Naive thymus-derived CD4-positive, alpha-beta T cell (primary cell): Measurements from ENCODE around the gene SUPT4H1. TPM values are rescaled to one million over a fixed set of nuclear protein-coding genes. Genes with fewer than 3 reads are reported as not detected.

ENCODE experiments used
- ATAC-seq: fragments of 150-1000 bp; cut with Tn5 transposase; 2 replicates; pipeline ENCODE4 v1.10.0; 2021; ENCODE audit warnings: mild to moderate bottlenecking, moderate library complexity
- CTCF ChIA-PET: fragments of 350-600 bp; sonication (Branson Sonifier 250); formaldehyde crosslinking; loops from one replicate; lab custom pipeline; 2021; ENCODE audit warnings: antibody characterized with exemption; lab: Charles Lee
- POLR2A ChIA-PET: fragments of 350-600 bp; sonication (Branson Sonifier 250); formaldehyde crosslinking; loops from one replicate; lab custom pipeline; 2021; ENCODE audit warnings: antibody characterized with exemption, inconsistent platforms; lab: Charles Lee
- DNase-seq, 9 donors: peaks; one replicate each; pipeline versions ENCODE4 v3.0.0 to v3.0.0-alpha.2; 2020 to 2022; ENCODE audit warnings: mixed read lengths in 1 of 9
- H3K27ac ChIP-seq: one replicate; pipeline ENCODE4 v1.7.0; 2013; ENCODE audit warnings: mild to moderate bottlenecking, low read depth, low read length, moderate library complexity
- H3K27me3 ChIP-seq, 2 donors: one replicate each; pipeline ENCODE4 v1.7.0; 2013; ENCODE audit warnings: low read length in 2 of 2, mild to moderate bottlenecking in 2 of 2, moderate library complexity in 2 of 2; ENCODE audit not compliant: control insufficient read depth in 2 of 2, insufficient read depth in 2 of 2
- H3K36me3 ChIP-seq, 3 experiments: 1 replicate in 2 of 3; 2 replicates in 1 of 3; pipeline ENCODE4 v1.7.0; 2013; ENCODE audit warnings: low read length in 3 of 3, mild to moderate bottlenecking in 3 of 3, moderate library complexity in 1 of 3; ENCODE audit not compliant: insufficient read depth in 3 of 3, control insufficient read depth in 2 of 3
- H3K4me1 ChIP-seq, 2 donors: one replicate each; pipeline ENCODE4 v1.7.0; 2013; ENCODE audit warnings: low read length in 2 of 2, mild to moderate bottlenecking in 2 of 2, moderate library complexity in 1 of 2; ENCODE audit not compliant: control insufficient read depth in 2 of 2, insufficient read depth in 2 of 2
- H3K4me3 ChIP-seq: 2 replicates; pipeline ENCODE4 v1.7.0; 2013; ENCODE audit warnings: mild to moderate bottlenecking, low read length
- H3K9me3 ChIP-seq, 3 experiments: 1 replicate in 2 of 3; 2 replicates in 1 of 3; pipeline ENCODE4 v1.7.0; 2013; ENCODE audit warnings: low read length in 3 of 3; ENCODE audit not compliant: control insufficient read depth in 2 of 3
- H3K27ac Mint-ChIP-seq, 9 donors: one replicate each; pipeline ENCODE4 v1.8.0; 2020 to 2022; ENCODE audit warnings: mixed read lengths in 9 of 9, mild to moderate bottlenecking in 8 of 9, moderate library complexity in 5 of 9, inconsistent platforms in 2 of 9
- H3K27me3 Mint-ChIP-seq, 5 donors: one replicate each; pipeline ENCODE4 v1.8.0; 2021 to 2022; ENCODE audit warnings: mixed read lengths in 5 of 5, mild to moderate bottlenecking in 1 of 5
- H3K36me3 Mint-ChIP-seq, 5 donors: one replicate each; pipeline ENCODE4 v1.8.0; 2020 to 2022; ENCODE audit warnings: mixed read lengths in 5 of 5, mild to moderate bottlenecking in 3 of 5, inconsistent platforms in 1 of 5
- H3K4me1 Mint-ChIP-seq, 7 donors: one replicate each; pipeline ENCODE4 v1.8.0; 2020 to 2022; ENCODE audit warnings: mixed read lengths in 7 of 7, mild to moderate bottlenecking in 3 of 7, inconsistent platforms in 1 of 7
- H3K4me3 Mint-ChIP-seq, 10 donors: one replicate each; pipeline ENCODE4 v1.8.0; 2020 to 2022; ENCODE audit warnings: mild to moderate bottlenecking in 10 of 10, mixed read lengths in 10 of 10, moderate library complexity in 6 of 10, inconsistent platforms in 2 of 10
- H3K9me3 Mint-ChIP-seq, 11 donors: one replicate each; pipeline ENCODE4 v1.8.0; 2020 to 2022; ENCODE audit warnings: mixed read lengths in 11 of 11, mild to moderate bottlenecking in 4 of 11, inconsistent platforms in 1 of 11, moderate library complexity in 1 of 11
- intact Hi-C, 2 donors: fragments of 100-400 bp; cut with micrococcal nuclease; formaldehyde crosslinking; loops; one replicate each; pipeline ENCODE4 v1.15.1; 2023
- polyA plus RNA-seq, 2 donors: library from polyadenylated mRNA; unstranded; fragments of 300-500 nt; fragmentation: Illumina TruSeq; gene quantifications; one replicate each; pipeline ENCODE4 v1.2.3, GENCODE V29; 2021
- total RNA-seq, 6 experiments: library from RNA in 5 of 6; stranded (reverse) in 5 of 6; gene quantifications; 1 replicate in 5 of 6; 2 replicates in 1 of 6; pipeline ENCODE4 v1.2.3 and lab custom pipeline; 2021 to 2026

SUPT4H1 gene
- total and polyA plus RNA-seq, 7 experiments from 2014 or later = 36.0 to 91.7 (median 66.8) TPM

- no peak overlapping the region for H3K27ac Mint-ChIP-seq
- intact Hi-C loops = no loop called here
- H3K4me3 Mint-ChIP-seq = no peak overlapping the region
- peaks cover 0 to 5% (median 0%) of the 10 kb centered on the region in 7 donors for H3K4me1 Mint-ChIP-seq
- ChIA-PET POLR2A (interaction anchor here (1.0 to 1.6 kb wide), 2 partner anchors 20 to 33 kb away, joined by 3 read pairs; no protein-coding TSS in a partner anchor), CTCF (no interaction called here)
- Histone ChIP-seq H3K36me3 (peaks cover 0 to 3% (median 3%) of the 10 kb centered on the region in 3 experiments), H3K27me3 (no peaks in the 10 kb centered on the region), H3K4me1 (no peaks in the 10 kb centered on the region), H3K4me3 (no peak overlapping the region), H3K9me3 (no peaks in the 10 kb centered on the region), H3K27ac (no peak overlapping the region)
- ATAC-seq (no peak), DNase-seq (peak in 1 of 9 donors; percentile 21)
- no peaks in the 10 kb centered on the region for H3K27me3 Mint-ChIP-seq
- H3K9me3 Mint-ChIP-seq = no peaks in the 10 kb centered on the region
- peaks cover 0 to 16% (median 0%) of the 10 kb centered on the region in 5 donors for H3K36me3 Mint-ChIP-seq
Observed at GRCh38 chr17:58310511-58311428, 41.2 kb downstream of the SUPT4H1 start.

- H3K36me3 Mint-ChIP-seq = peaks cover 0 to 11% (median 0%) of the 10 kb centered on the region in 5 donors
- no peaks in the 10 kb centered on the region for H3K4me1 ChIP-seq
- no peaks in the 10 kb centered on the region for H3K27me3 Mint-ChIP-seq
- no peak overlapping the region for H3K27ac Mint-ChIP-seq
- H3K4me1 Mint-ChIP-seq = peaks cover 0 to 1% (median 0%) of the 10 kb centered on the region in 7 donors
- no peak overlapping the region for H3K4me3 Mint-ChIP-seq
- no peaks in the 10 kb centered on the region for H3K9me3 ChIP-seq
- ATAC-seq = no peak
- POLR2A ChIA-PET = interaction anchor here (1.0 to 1.6 kb wide), 2 partner anchors 21 to 34 kb away, joined by 3 read pairs; no protein-coding TSS in a partner anchor
- no peak overlapping the region for H3K4me3 ChIP-seq
- no peaks in the 10 kb centered on the region for H3K9me3 Mint-ChIP-seq
- CTCF ChIA-PET = no interaction called here
- no peak overlapping the region for H3K27ac ChIP-seq
- intact Hi-C loops = no loop called here
- DNase-seq = no peak
- peaks cover 0 to 3% (median 0%) of the 10 kb centered on the region in 3 experiments for H3K36me3 ChIP-seq
- H3K27me3 ChIP-seq = no peaks in the 10 kb centered on the region
Observed at GRCh38 chr17:58309918-58310259, 42.1 kb downstream of the SUPT4H1 start.

- no peak overlapping the region for H3K27ac Mint-ChIP-seq
- peaks cover 0 to 2% (median 2%) of the 10 kb centered on the region in 7 donors for H3K4me1 Mint-ChIP-seq
Observed at GRCh38 chr17:58308985-58309917, 42.8 kb downstream of the SUPT4H1 start.

GRCh38 chr17:58308173-58308984 is 43.6 kb downstream of the SUPT4H1 start:
- Mint-ChIP-seq H3K27me3 (no peaks in the 10 kb centered on the region), H3K36me3 (peaks cover 0 to 9% (median 0%) of the 10 kb centered on the region in 5 donors), H3K4me1 (peaks cover 0 to 7% (median 4%) of the 10 kb centered on the region in 7 donors), H3K27ac (peak overlapping the region in 1 of 9 donors; percentile 80), H3K4me3 (no peak overlapping the region), H3K9me3 (no peaks in the 10 kb centered on the region)
- H3K4me3 ChIP-seq = no peak overlapping the region
- H3K36me3 ChIP-seq = peaks cover 0 to 3% (median 0%) of the 10 kb centered on the region in 3 experiments
- intact Hi-C loops = no loop called here
- no peaks in the 10 kb centered on the region for H3K9me3 ChIP-seq
- no peak for DNase-seq
- ChIA-PET CTCF (interaction anchor here (1.5 kb wide), 1 partner anchor 29 kb away, joined by 3 read pairs; no protein-coding TSS in a partner anchor), POLR2A (interaction anchor here (1.4 kb wide), 1 partner anchor 36 kb away, joined by 5 read pairs; no protein-coding TSS in a partner anchor)
- peak; percentile 36 for ATAC-seq
- no peaks in the 10 kb centered on the region for H3K27me3 ChIP-seq
- no peak overlapping the region for H3K27ac ChIP-seq
- peaks cover 0 to 6% of the 10 kb centered on the region in 2 donors for H3K4me1 ChIP-seq

More at GRCh38 chr17:58308985-58309917, 42.8 kb downstream of the SUPT4H1 start:
- ATAC-seq (no peak), DNase-seq (no peak)
- H3K9me3 Mint-ChIP-seq = no peaks in the 10 kb centered on the region
- Histone ChIP-seq H3K9me3 (no peaks in the 10 kb centered on the region), H3K27me3 (no peaks in the 10 kb centered on the region), H3K36me3 (peaks cover 0 to 3% (median 0%) of the 10 kb centered on the region in 3 experiments), H3K4me1 (peaks cover 0 to 4% of the 10 kb centered on the region in 2 donors), H3K27ac (no peak overlapping the region), H3K4me3 (no peak overlapping the region)
- peaks cover 0 to 10% (median 0%) of the 10 kb centered on the region in 5 donors for H3K36me3 Mint-ChIP-seq
- POLR2A ChIA-PET = interaction anchor here (1.0 to 1.6 kb wide), 3 partner anchors 21 to 35 kb away, joined by 3 to 5 read pairs (median 3); no protein-coding TSS in a partner anchor
- H3K4me3 Mint-ChIP-seq = no peak overlapping the region
- H3K27me3 Mint-ChIP-seq = no peaks in the 10 kb centered on the region
- CTCF ChIA-PET = no interaction called here
- intact Hi-C loops = no loop called here

- ChIA-PET POLR2A (interaction anchor here (1.4 kb wide), 1 partner anchor 37 kb away, joined by 5 read pairs; no protein-coding TSS in a partner anchor), CTCF (interaction anchor here (0.6 to 1.5 kb wide), 3 partner anchors 10 to 150 kb away, joined by 3 to 4 read pairs (median 3); no protein-coding TSS in a partner anchor)
- H3K36me3 Mint-ChIP-seq = peaks cover 0 to 8% (median 0%) of the 10 kb centered on the region in 5 donors
- no peaks in the 10 kb centered on the region for H3K9me3 Mint-ChIP-seq
- no peaks in the 10 kb centered on the region for H3K27me3 ChIP-seq
- H3K27ac Mint-ChIP-seq = peak overlapping the region in 2 of 9 donors; percentile 56 to 80
- H3K9me3 ChIP-seq = no peaks in the 10 kb centered on the region
- intact Hi-C loops = no loop called here
- H3K4me3 Mint-ChIP-seq = no peak overlapping the region
- H3K4me3 ChIP-seq = no peak overlapping the region
- no peak overlapping the region for H3K27ac ChIP-seq
- peaks cover 0 to 3% (median 0%) of the 10 kb centered on the region in 3 experiments for H3K36me3 ChIP-seq
- H3K4me1 ChIP-seq = peaks cover 0 to 6% of the 10 kb centered on the region in 2 donors
- ATAC-seq (no peak), DNase-seq (no peak)
- H3K4me1 Mint-ChIP-seq = peaks cover 0 to 7% (median 4%) of the 10 kb centered on the region in 7 donors
- no peaks in the 10 kb centered on the region for H3K27me3 Mint-ChIP-seq
Observed at GRCh38 chr17:58307468-58308172, 44.4 kb downstream of the SUPT4H1 start.
